GM13976 (cell line): ENCODE data around the gene APOA1.

Source experiments
- DNase-seq: peaks from one replicate; pipeline ENCODE4 v3.0.0; 2012; ENCODE audit warnings: low spot score
- in situ Hi-C: fragments of 300-500 bp; cut with MboI; formaldehyde crosslinking; loops from one replicate; pipeline ENCODE4 v1.12.0; 2022; ENCODE audit warnings: low sequenced_read_pairs, mixed read lengths, inconsistent platforms; ENCODE audit not compliant: unreplicated experiment
- TF ChIP-seq, protein P1 (sequence below): IDR thresholded peaks from 2 replicates; pipeline ENCODE4 v1.5.1; 2012; ENCODE audit warnings: borderline replicate concordance, mild to moderate bottlenecking; ENCODE audit not compliant: insufficient read depth; ENCODE audit errors: extremely low read depth, missing control alignments, control extremely low read depth

APOA1 gene

DNA sequence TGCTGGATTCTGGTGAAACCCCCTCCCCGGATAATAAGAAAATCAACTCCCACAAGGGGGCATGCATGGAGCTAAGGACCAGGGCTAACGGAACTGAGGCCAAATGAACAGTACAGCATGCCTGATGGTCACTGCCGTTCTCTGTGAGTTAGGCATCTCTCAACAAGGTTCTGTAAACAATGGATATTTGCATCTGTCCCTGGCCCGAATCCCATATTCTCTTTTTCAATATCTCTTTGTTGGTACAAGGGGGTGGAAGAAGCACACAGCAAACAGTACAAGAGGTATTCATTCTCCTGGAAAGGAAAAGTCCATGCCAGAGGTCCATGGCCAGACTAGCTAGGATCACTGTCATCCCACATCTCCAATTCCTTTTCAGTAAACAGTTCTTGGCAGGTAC is 32.2 kb upstream of the APOA1 start:
- no peak for DNase-seq
- in situ Hi-C loops, result loop anchor here (10.0 kb wide), 1 partner anchor 235 kb away; no protein-coding TSS in a partner anchor
- TF ChIP-seq, protein P1, sequence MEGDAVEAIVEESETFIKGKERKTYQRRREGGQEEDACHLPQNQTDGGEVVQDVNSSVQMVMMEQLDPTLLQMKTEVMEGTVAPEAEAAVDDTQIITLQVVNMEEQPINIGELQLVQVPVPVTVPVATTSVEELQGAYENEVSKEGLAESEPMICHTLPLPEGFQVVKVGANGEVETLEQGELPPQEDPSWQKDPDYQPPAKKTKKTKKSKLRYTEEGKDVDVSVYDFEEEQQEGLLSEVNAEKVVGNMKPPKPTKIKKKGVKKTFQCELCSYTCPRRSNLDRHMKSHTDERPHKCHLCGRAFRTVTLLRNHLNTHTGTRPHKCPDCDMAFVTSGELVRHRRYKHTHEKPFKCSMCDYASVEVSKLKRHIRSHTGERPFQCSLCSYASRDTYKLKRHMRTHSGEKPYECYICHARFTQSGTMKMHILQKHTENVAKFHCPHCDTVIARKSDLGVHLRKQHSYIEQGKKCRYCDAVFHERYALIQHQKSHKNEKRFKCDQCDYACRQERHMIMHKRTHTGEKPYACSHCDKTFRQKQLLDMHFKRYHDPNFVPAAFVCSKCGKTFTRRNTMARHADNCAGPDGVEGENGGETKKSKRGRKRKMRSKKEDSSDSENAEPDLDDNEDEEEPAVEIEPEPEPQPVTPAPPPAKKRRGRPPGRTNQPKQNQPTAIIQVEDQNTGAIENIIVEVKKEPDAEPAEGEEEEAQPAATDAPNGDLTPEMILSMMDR, result no peak

GRCh38 chr11:116868066-116868465 is 30.6 kb upstream of the APOA1 start:
- in situ Hi-C loops, result no loop called here
- TF ChIP-seq, protein P1, result no peak
- no peak for DNase-seq

DNA sequence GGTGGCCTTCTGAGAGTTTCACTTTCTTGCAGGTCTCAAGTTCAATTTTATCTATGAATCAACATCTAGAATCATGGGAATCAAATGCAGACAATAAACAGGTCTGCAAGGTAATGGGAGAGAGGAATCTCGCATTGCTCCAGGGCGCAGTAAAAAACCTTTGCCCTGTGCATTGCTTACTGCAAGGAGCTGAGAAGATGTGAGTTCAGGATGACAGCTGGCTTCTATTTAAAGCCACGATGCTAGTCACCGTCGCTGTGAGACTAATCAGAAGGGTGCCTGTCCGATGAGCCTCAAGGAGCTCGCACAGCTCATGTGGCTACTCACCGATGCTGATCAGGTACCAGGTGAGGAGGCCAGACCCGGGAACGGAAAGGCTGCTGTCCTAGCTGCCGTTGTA is 30.2 kb upstream of the APOA1 start:
- TF ChIP-seq, protein P1, result no peak
- in situ Hi-C loops, result no loop called here
- no peak for DNase-seq

- DNase-seq, result no peak
- TF ChIP-seq, protein P1, result no peak
- in situ Hi-C loops, result no loop called here
Observed at GRCh38 chr11:116866804-116867455, 29.5 kb upstream of the APOA1 start.

GRCh38 chr11:116865696-116866095 is 28.3 kb upstream of the APOA1 start:
- TF ChIP-seq, protein P1, result no peak
- in situ Hi-C loops, result no loop called here
- no peak for DNase-seq

GRCh38 chr11:116864531-116864930 is 27.1 kb upstream of the APOA1 start:
- DNase-seq, result no peak
- TF ChIP-seq, protein P1, result no peak
- in situ Hi-C loops, result no loop called here
